ENCODE results near the gene ZXDC.
A peak's percentile ranks its signal among the peaks of the same experiment; 100 is the strongest.

ZXDC gene

GRCh38 chr3:126475413-126476114 is at the start of gene ZXDC:
ZXDC (minus strand) TSS chr3:126475891; CDS start chr3:126475865, 26 bp downstream.
- DNase-seq (ENCODE audit: low read depth in 3 of 3, low spot score in 1 of 3) = peak; percentile 85 to 90 (median 90)

GRCh38 chr3:126525091-126525852 is 49.6 kb upstream of the ZXDC start:
- DNase-seq (ENCODE audit: low read depth in 3 of 3, low spot score in 1 of 3) = no peak

- no peak for DNase-seq (ENCODE audit: low read depth in 3 of 3, low spot score in 1 of 3)
Measured at GRCh38 chr3:126524429-126524988, 48.8 kb upstream of the ZXDC start.

GRCh38 chr3:126523745-126524428 is 48.2 kb upstream of the ZXDC start, which contains the start of gene CHST13:
CHST13 (plus strand) TSS chr3:126524155; CDS start chr3:126524333, 178 bp downstream.
- DNase-seq (ENCODE audit: low read depth in 3 of 3, low spot score in 1 of 3) = no peak

GRCh38 chr3:126522363-126522788 is 46.7 kb upstream of the ZXDC start:
- DNase-seq (ENCODE audit: low read depth in 3 of 3, low spot score in 1 of 3) = peak in 2 of 3 donors; percentile 2 to 10

- DNase-seq (ENCODE audit: low read depth in 3 of 3, low spot score in 1 of 3) = no peak
Measured at GRCh38 chr3:126521122-126521891, 45.6 kb upstream of the ZXDC start.

GRCh38 chr3:126519506-126520455 is 44.1 kb upstream of the ZXDC start:
- DNase-seq (ENCODE audit: low read depth in 3 of 3, low spot score in 1 of 3) = no peak

GRCh38 chr3:126518779-126519177 is 43.1 kb upstream of the ZXDC start:
- no peak for DNase-seq (ENCODE audit: low read depth in 3 of 3, low spot score in 1 of 3)

GRCh38 chr3:126517986-126518778 is 42.5 kb upstream of the ZXDC start:
- no peak for DNase-seq (ENCODE audit: low read depth in 3 of 3, low spot score in 1 of 3)

GRCh38 chr3:126517291-126517951 is 41.7 kb upstream of the ZXDC start, which contains the start of gene UROC1:
UROC1 (minus strand) TSS chr3:126517773; CDS start chr3:126517719, 54 bp downstream.
- no peak for DNase-seq (ENCODE audit: low read depth in 3 of 3, low spot score in 1 of 3)

- DNase-seq (ENCODE audit: low read depth in 3 of 3, low spot score in 1 of 3) = no peak
Measured at GRCh38 chr3:126516936-126517290, 41.2 kb upstream of the ZXDC start.

GRCh38 chr3:126516152-126516935 is 40.7 kb upstream of the ZXDC start:
- no peak for DNase-seq (ENCODE audit: low read depth in 3 of 3, low spot score in 1 of 3)

GRCh38 chr3:126515066-126515706 is 39.5 kb upstream of the ZXDC start:
- no peak for DNase-seq (ENCODE audit: low read depth in 3 of 3, low spot score in 1 of 3)

- DNase-seq (ENCODE audit: low read depth in 3 of 3, low spot score in 1 of 3) = no peak
Measured at GRCh38 chr3:126514161-126514560, 38.5 kb upstream of the ZXDC start.

GRCh38 chr3:126512916-126513650 is 37.4 kb upstream of the ZXDC start:
- DNase-seq (ENCODE audit: low read depth in 3 of 3, low spot score in 1 of 3) = no peak

- DNase-seq (ENCODE audit: low read depth in 3 of 3, low spot score in 1 of 3) = no peak
Measured at GRCh38 chr3:126512026-126512425, 36.3 kb upstream of the ZXDC start.
